Activated gamma-delta T cell treated with anti-CD3 and anti-CD28 coated beads, Interleukin-2, amount 50 U/mL, for 16 hours (primary cell): ENCODE measurements around the gene RBBP8.

Source experiments
- DNase-seq: peaks from one replicate; pipeline ENCODE4 v3.0.0-alpha.2; 2020; ENCODE audit warnings: low read depth

Gene RBBP8

DNA sequence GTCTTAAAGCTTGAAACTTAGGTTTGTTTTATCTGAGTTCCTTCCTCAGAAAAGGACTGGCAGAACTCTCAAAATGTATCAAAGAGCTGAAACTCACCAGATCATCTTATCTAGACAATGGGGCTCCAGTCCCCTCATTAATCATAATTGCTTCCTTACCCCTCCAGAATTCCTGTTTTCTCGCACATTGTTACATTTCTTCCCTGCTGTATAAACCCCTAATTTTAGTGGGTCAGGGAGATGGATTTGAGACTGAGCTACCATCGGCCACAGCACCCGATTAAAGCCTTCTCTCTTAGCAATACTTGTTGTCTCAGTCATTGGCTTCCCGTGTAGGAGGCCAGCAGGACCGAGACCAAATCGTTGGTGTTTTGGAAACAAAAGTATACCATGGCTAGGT is 130.4 kb downstream of the RBBP8 start:
- DNase-seq: no peak

DNA sequence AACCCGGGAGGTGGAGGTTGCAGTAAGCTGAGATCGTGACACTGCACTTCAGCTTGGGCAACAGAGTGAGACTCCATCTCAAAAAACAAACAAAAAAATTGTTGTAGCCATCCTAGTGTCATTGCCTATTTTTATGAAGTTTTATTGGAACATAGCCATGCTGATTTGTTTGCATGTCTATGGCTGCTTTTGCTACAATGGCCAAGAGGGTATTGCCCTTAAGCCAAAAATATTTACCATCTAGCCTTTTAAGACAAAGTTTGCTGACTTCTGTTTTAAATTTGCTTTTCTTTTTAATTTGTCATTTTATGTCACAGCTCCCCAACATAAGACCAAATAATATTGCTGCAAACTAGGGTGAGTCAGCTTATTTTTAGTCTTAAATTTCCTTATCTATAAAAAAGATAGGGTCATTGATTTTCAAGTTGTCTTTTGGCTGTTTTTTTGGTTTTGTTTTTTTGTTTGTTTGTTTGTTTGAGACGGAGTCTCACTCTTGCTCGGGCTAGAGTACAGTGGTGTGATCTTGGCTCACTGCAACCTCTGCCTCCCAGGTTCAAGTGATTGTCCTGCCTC is 132.2 kb downstream of the RBBP8 start:
- DNase-seq: no peak

DNA sequence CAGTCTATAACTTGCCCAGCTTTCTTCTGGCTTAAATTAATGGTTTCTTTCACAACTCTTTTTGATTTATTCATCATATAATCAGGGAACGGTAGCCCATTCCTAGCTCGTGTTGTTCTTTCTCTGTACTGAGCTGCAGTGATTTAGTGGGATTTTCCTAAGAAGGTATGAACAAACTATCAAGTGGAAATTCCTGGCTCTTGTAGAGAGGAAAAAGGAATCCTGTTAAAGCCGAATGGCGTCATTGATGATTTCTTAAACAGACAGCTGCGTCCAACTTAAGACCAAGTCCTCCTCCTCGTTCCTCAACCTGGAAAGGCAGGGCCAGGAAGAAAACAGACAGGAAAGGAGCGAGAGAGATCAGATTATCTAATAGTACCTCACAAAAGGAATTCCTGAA is 132.9 kb downstream of the RBBP8 start:
- no peak for DNase-seq

DNA sequence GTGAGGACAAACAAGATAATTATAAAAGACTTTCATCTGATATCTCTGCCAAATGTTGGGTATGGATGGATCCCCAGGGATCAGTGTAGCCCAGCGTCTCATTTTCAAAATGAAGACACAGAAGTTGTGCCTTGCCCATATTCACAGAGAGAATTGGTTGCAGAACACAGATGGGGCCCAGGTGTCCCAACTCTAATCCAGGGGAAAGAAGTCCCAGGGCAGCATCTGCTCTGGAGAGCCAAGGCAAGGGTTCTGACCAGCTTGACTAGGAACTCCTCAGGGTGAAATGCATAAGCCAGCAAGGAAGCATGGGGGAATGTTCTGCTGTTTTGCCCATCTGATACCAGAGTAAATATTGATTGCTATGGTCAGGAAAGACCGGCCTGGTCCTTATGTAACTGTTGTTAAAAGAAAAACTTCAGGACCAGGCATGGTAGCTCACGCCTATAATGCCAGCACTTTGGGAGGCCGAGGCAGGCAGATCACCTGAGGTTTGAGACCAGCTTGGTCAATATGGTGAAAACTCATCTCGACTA is 133.4 kb downstream of the RBBP8 start:
- no peak for DNase-seq

DNA sequence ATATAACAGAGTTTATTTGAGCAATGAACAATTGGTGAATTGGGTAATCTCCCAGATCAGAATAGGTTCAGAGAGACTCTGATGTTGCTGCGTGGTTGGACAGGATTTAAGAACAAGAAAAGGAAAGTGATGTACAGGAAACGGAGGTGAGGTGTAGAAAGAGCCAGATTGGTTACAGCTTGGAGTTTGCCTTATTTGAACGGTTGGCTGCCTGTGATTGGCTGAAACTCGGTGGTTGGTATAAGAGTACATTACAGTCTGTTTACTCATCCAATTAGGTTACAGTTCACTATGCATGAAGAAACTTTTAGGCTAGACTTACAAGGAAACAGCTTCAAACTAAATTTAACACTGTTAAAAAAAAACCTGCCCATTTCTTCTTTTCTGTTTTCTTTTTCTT is 134.1 kb downstream of the RBBP8 start:
- DNase-seq: no peak

DNA sequence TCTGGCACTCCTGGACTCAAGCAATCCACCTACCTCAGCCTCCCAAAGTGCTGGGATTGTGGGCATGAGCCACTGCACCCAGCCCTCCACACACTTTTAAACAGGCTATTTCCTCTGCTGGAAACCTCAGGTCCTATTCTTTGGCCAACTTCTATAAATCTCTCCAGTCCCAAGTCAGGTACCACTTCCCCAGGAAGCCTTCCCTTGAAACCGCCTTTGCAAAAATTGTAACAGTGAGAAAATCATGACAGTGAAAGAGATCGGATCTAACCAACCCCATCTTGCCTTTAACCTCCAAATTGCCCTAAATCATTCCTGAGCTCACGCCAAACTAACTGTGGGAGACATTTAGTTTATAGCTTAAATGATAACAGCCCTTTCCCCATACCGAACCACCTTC is 134.9 kb downstream of the RBBP8 start:
- DNase-seq: no peak

DNA sequence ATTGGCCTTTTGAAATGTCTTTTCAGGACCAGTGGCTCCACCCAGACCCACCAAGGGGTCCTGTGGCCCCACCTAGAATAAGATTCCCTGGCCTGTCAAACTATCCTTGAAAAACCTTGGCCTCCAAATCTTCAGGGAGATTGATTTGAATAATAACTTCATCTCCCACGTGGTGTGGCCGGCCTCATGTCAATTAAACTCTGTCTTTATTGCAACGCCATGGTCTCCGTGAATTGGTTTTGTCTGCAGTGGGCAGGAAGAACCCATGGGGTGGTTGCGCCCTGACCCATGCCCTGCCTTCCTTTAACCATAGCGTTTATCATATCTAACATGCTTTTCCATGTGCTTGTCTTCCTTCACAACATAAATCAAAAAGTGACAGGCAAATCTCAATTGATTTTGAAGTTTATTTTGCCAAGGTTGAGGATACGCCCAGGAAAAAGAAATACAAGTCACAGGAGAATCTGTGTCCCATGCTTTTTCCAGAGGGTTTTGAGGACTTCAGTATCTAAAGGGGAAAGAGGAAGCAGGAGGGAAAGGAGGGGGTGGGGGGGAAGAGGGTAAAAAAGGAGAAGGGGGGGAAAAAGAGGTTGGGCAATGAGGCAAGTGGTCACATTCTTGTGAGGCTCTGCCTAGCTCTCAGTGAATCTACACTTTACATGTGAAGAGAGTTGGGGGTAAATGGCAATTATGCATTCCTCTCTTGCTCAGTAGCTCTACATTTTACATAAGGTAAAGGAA is 135.6 kb downstream of the RBBP8 start:
- DNase-seq: no peak

DNA sequence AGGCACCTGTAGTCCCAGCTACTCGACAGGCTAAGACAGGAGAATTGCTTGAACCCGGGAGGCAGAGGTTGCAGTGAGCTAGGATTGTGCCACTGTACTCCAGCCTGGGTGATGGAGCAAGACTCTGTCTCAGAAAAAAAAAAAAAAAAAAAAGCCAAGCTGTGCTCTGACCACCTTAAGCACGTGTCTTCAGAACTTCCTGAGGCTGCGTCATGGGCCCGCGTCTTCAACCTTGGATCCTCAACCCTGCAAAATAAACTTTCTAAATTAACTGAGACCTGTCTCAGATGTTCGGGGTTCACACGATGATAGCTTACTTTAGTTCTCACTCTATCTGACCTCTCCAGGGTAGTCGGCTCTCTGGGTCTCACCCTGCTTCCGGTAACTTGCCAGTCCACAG is 136.4 kb downstream of the RBBP8 start:
- peak; percentile 10 for DNase-seq

DNA sequence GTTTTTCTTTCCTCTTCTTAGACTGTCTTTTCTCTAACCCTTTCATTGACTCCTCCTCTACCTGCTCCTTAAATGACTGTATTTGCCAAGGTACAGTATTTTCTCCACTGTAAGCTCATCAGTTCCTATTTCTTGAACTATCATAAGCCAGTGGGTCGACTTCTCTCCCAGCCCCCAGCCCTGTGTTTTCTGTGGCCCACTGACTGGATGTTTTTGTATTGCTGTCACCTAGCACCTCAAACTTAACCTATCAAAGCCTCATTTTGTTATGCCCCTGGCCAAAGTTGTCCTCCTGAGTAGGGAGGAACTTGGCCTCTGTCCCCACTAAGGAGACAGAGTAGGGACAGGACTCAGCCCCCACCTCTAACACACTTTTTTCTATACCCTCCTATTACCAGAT is 136.8 kb downstream of the RBBP8 start:
- no peak for DNase-seq

DNA sequence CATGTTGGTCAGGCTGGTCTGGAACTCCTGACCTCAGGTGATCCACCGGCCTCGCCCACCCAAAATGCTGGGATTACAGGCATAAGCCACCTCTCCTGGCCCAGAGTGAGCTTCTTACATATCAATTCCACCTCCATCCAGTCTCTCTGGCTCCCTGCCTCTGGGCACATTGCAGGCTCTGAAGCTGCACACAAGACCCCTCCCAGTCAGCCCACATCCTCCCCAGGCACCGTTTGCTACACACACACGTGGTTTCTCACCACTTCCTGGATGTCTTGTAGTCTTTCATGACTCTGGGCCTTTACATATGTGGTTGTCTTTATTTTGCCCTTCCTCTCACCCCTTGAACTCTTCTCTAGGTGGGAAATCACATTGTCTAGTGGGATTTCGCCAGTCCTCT is 138.2 kb downstream of the RBBP8 start:
- peak; percentile 78 for DNase-seq

DNA sequence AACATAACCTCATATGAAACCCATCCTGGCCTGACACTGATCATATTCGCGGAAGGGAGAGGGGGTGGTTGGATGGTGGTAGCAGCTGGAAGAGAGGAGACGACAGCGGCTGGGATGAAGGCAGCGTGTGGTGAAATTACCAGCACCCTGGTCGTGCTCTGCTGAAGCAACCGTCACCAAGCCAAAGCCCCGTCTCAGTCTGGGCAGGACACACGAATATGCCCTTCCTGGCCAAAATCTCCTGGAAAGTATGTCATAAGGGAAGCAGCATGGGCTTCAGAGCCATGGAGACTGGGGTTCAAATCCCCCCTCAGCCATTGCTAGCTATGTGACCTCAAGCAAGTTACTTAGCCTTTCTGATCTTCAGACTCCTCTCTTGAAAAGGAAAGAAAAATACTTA is 139.0 kb downstream of the RBBP8 start:
- no peak for DNase-seq

DNA sequence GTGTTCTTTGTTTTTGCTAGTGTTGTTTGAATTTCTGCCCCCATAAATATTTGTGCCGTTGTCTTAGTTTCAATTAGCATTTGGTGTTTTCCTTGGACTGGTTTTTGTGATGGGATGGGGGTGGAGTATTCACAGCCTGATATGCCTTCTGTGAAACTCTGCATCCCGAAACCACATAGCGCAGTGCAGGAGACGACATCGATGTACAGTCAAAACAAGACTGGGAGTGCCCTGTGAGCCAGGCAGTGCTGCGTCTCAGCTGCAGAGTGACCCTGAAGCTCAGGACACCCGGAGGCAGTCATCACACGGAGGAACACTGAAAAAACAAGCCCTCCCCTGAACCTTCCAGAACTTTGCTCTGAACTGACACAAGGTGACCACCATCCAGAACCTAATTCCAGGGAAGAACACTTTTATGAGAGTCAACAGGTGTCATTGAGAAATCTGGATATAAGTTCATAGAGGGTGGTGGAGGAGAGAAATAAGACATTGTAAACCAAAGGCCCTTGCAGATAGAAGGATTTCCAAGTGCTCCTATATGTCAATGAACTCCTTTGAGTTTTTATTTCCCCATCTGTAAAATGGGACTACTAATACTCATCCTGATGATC is 141.0 kb downstream of the RBBP8 start:
- no peak for DNase-seq
